Liver (tissue), 9 donors: ENCODE data around the gene LDLRAD4. TPM values are rescaled to one million over a fixed set of nuclear protein-coding genes. Genes with fewer than 3 reads are reported as not detected.

Source experiments
- DNase-seq: peaks from one replicate; pipeline ENCODE4 v3.0.0-alpha.2; 2017; ENCODE audit warnings: low spot score
- H3K27ac ChIP-seq, 2 donors: one replicate each; pipeline ENCODE4 v1.7.0; 2013; ENCODE audit warnings: inconsistent platforms in 2 of 2, low read length in 2 of 2, control low read depth in 1 of 2, low read depth in 1 of 2, mild to moderate bottlenecking in 1 of 2
- H3K27me3 ChIP-seq, 4 donors: one replicate each; pipeline versions ENCODE4 v1.6.1 to v1.7.0; 2013; ENCODE audit warnings: low read length in 3 of 4, inconsistent platforms in 1 of 4, mild to moderate bottlenecking in 1 of 4, moderate library complexity in 1 of 4; ENCODE audit not compliant: control insufficient read depth in 4 of 4, insufficient read depth in 4 of 4
- H3K36me3 ChIP-seq, 4 donors: one replicate each; pipeline versions ENCODE4 v1.6.1 to v1.7.0; 2013; ENCODE audit warnings: low read length in 3 of 4, mild to moderate bottlenecking in 3 of 4, low read depth in 1 of 4, moderate library complexity in 1 of 4; ENCODE audit not compliant: control insufficient read depth in 4 of 4, insufficient read depth in 3 of 4
- H3K4me1 ChIP-seq, 4 donors: one replicate each; pipeline versions ENCODE4 v1.6.1 to v1.7.0; 2013; ENCODE audit warnings: low read length in 3 of 4, mild to moderate bottlenecking in 3 of 4, moderate library complexity in 1 of 4; ENCODE audit not compliant: control insufficient read depth in 4 of 4, insufficient read depth in 4 of 4
- H3K4me3 ChIP-seq, 3 donors: one replicate each; pipeline versions ENCODE4 v1.6.1 to v1.7.0; 2013; ENCODE audit warnings: low read length in 3 of 3, control low read depth in 1 of 3, low read depth in 1 of 3, mild to moderate bottlenecking in 1 of 3
- H3K9ac ChIP-seq, 2 donors: one replicate each; pipeline ENCODE4 v1.7.0; 2013; ENCODE audit warnings: low read length in 2 of 2, mild to moderate bottlenecking in 2 of 2, moderate library complexity in 2 of 2, control low read depth in 1 of 2, low read depth in 1 of 2
- H3K9me3 ChIP-seq, 4 donors: one replicate each; pipeline versions ENCODE4 v1.6.1 to v1.7.0; 2013; ENCODE audit warnings: low read length in 3 of 4; ENCODE audit not compliant: control insufficient read depth in 4 of 4
- ATF3 ChIP-seq: IDR thresholded peaks from 2 replicates; pipeline ENCODE4 v1.6.1; 2016; ENCODE audit warnings: antibody characterized with exemption
- CTCF ChIP-seq: fragments of 150-350 bp; IDR thresholded peaks from 2 replicates; pipeline ENCODE4 v1.5.1; 2017; ENCODE audit warnings: improper control_type of control experiment, low read depth, low read length; ENCODE audit not compliant: missing input control
- EGR1 ChIP-seq, 2 donors: IDR thresholded peaks; 2 replicates each; pipeline ENCODE4 v1.6.1; 2016 to 2018; ENCODE audit warnings: antibody characterized with exemption in 2 of 2, low read depth in 2 of 2
- FOXA1 ChIP-seq: IDR thresholded peaks from 2 replicates; pipeline ENCODE4 v1.6.1; 2016; ENCODE audit warnings: antibody characterized with exemption
- GABPA ChIP-seq, 2 donors: IDR thresholded peaks in 1 of 2; conservative IDR thresholded peaks in 1 of 2; 2 replicates each; pipeline ENCODE4 v1.6.1; 2016; ENCODE audit warnings: antibody characterized with exemption in 2 of 2, mild to moderate bottlenecking in 1 of 2, moderate library complexity in 1 of 2
- HNF4A ChIP-seq, 2 donors: conservative IDR thresholded peaks; 2 replicates each; pipeline ENCODE4 v1.6.1; 2016; ENCODE audit warnings: antibody characterized with exemption in 2 of 2, mild to moderate bottlenecking in 2 of 2
- HNF4G ChIP-seq: IDR thresholded peaks from 2 replicates; pipeline ENCODE4 v1.6.1; 2016; ENCODE audit warnings: antibody characterized with exemption
- JUND ChIP-seq, 2 donors: IDR thresholded peaks; 2 replicates each; pipeline ENCODE4 v1.6.1; 2016; ENCODE audit warnings: antibody characterized with exemption in 2 of 2
- MAX ChIP-seq: IDR thresholded peaks from 2 replicates; pipeline ENCODE4 v1.6.1; 2016; ENCODE audit warnings: antibody characterized with exemption
- NR2F2 ChIP-seq: IDR thresholded peaks from 2 replicates; pipeline ENCODE4 v1.6.1; 2016; ENCODE audit warnings: antibody characterized with exemption
- RAD21 ChIP-seq, 2 donors: IDR thresholded peaks; 2 replicates each; pipeline ENCODE4 v1.6.1; 2016; ENCODE audit warnings: antibody characterized with exemption in 2 of 2, mild to moderate bottlenecking in 2 of 2
- REST ChIP-seq: IDR thresholded peaks from 2 replicates; pipeline ENCODE4 v1.6.1; 2016; ENCODE audit warnings: antibody characterized with exemption, mild to moderate bottlenecking
- RXRA ChIP-seq, 2 donors: IDR thresholded peaks; 2 replicates each; pipeline ENCODE4 v1.6.1; 2017 to 2018; ENCODE audit warnings: antibody characterized with exemption in 2 of 2, mild to moderate bottlenecking in 1 of 2
- SP1 ChIP-seq: IDR thresholded peaks from 2 replicates; pipeline ENCODE4 v1.6.1; 2018; ENCODE audit warnings: antibody characterized with exemption, mild to moderate bottlenecking
- YY1 ChIP-seq: IDR thresholded peaks from 2 replicates; pipeline ENCODE4 v1.6.1; 2016; ENCODE audit warnings: antibody characterized with exemption, mild to moderate bottlenecking
- ZBTB33 ChIP-seq: IDR thresholded peaks from 2 replicates; pipeline ENCODE4 v1.6.1; 2016; ENCODE audit warnings: antibody characterized with exemption
- WGBS: extraction: QIAGEN DNeasy Blood & Tissue Kit; methylation state at CpG from one replicate; pipeline ENCODE4 v1.1.7; 2013; 5-methylcytosine and 5-hydroxymethylcytosine counted together
- polyA plus RNA-seq, 2 donors: library from polyadenylated mRNA; stranded (reverse) in 1 of 2; unstranded in 1 of 2; fragments of 200-250 nt in 1 of 2; fragments of >200 nt in 1 of 2; fragmentation: Nextera tagmentation in 1 of 2; extraction: Ambion mirVana in 1 of 2; gene quantifications; one replicate each; pipeline versions ENCODE4 v1.2.1 to v1.2.3, GENCODE V29; 2013 to 2015
- total RNA-seq, 2 donors: library from RNA; depleted of rRNA; stranded (reverse); fragments of >200 nt; gene quantifications; one replicate each; pipeline ENCODE4 v1.2.3, GENCODE V29; 2014
- donor health status: healthy.
- donor health status: healthy.
- donor health status: healthy.
- donor health status: healthy.
- donor health status: healthy.

The LDLRAD4 gene
- total and polyA plus RNA-seq, 4 donors = 4.8 to 41.7 (median 12.7) TPM

GRCh38 chr18:13646633-13647032, 428.1 kb downstream of the LDLRAD4 start:
- 88% methylated on average over 4 of the region's 4 CpGs for WGBS
- Histone ChIP-seq H3K9ac (no peak overlapping the region), H3K27me3 (no peaks in the 10 kb centered on the region), H3K36me3 (peaks cover 0 to 11% (median 11%) of the 10 kb centered on the region in 4 donors), H3K9me3 (no peaks in the 10 kb centered on the region), H3K4me3 (no peak overlapping the region), H3K27ac (no peak overlapping the region), H3K4me1 (peaks cover 0 to 4% (median 0%) of the 10 kb centered on the region in 4 donors)
- TF ChIP-seq HNF4G (no peak), RXRA (IDR thresholded peaks at IDR 0.05) (no peak), YY1 (no peak)
- no peak for DNase-seq

GRCh38 chr18:13647761-13648160, 429.2 kb downstream of the LDLRAD4 start:
- Histone ChIP-seq H3K36me3 (peaks cover 0 to 11% (median 11%) of the 10 kb centered on the region in 4 donors), H3K27me3 (no peaks in the 10 kb centered on the region), H3K27ac (no peak overlapping the region), H3K9me3 (no peaks in the 10 kb centered on the region), H3K4me1 (peaks cover 0 to 4% (median 0%) of the 10 kb centered on the region in 4 donors), H3K4me3 (no peak overlapping the region), H3K9ac (no peak overlapping the region)
- no peak for DNase-seq
- TF ChIP-seq CTCF (no peak), HNF4A (conservative IDR thresholded peaks at IDR 0.05) (no peak), JUND (IDR thresholded peaks at IDR 0.05) (no peak), MAX (no peak), RXRA (IDR thresholded peaks at IDR 0.05) (no peak), FOXA1 (no peak), ATF3 (no peak), RAD21 (IDR thresholded peaks at IDR 0.05) (no peak), EGR1 (IDR thresholded peaks at IDR 0.05; ENCODE audit: low read depth in 2 of 2) (no peak), ZBTB33 (no peak), GABPA (IDR thresholded peaks at IDR 0.05 in 1 of 2, conservative IDR thresholded peaks at IDR 0.05 in 1 of 2) (no peak), NR2F2 (no peak), SP1 (no peak), REST (no peak)
- 95% methylated on average over 4 of the region's 4 CpGs for WGBS
